Lower leg skin (tissue), 3 donors: Measurements from ENCODE around the gene HLA-DQA1.

Experiments used
- CTCF ChIP-seq, 3 donors: fragments of 450-650 bp; IDR thresholded peaks; one replicate each; pipeline ENCODE4 v1.5.1; 2016; ENCODE audit warnings: antibody characterized with exemption in 3 of 3, mild to moderate bottlenecking in 3 of 3, moderate library complexity in 2 of 3
- POLR2A ChIP-seq, 2 donors: fragments of 450-650 bp; IDR thresholded peaks; one replicate each; pipeline ENCODE4 v1.6.1; 2016 to 2017; ENCODE audit warnings: antibody characterized with exemption in 2 of 2, mild to moderate bottlenecking in 1 of 2, moderate library complexity in 1 of 2

- TF ChIP-seq POLR2A (IDR thresholded peaks at IDR 0.05) (no peak), CTCF (IDR thresholded peaks at IDR 0.05) (no peak)
Observed at GRCh38 chr6:32645047-32645703, 8.0 kb downstream of the HLA-DQA1 start.
